ENCODE results near the gene SLC43A2.

GRCh38 chr17:1635675-1636465, 7.2 kb upstream of the SLC43A2 start:
- TF ChIP-seq CTCF (IDR thresholded peaks at IDR 0.05) (no peak), POLR2A (IDR thresholded peaks at IDR 0.05) (no peak), EP300 (IDR thresholded peaks at IDR 0.05) (no peak)

Measured in suprapubic skin (tissue), 3 donors.